HL-60/S4 (cell line): ENCODE data around the gene KRTAP4-5.
"Not testable (repeated sequence)": the region's sequence is repeated elsewhere in the genome, so short reads cannot be mapped to it uniquely, and the experiment has no call there.

Source experiments
- in situ Hi-C: fragments of 300-500 bp; cut with MboI; formaldehyde crosslinking; loops from 2 replicates; pipeline ENCODE4 v1.14.3; 2022; ENCODE audit warnings: low sequenced_read_pairs

Gene KRTAP4-5

DNA sequence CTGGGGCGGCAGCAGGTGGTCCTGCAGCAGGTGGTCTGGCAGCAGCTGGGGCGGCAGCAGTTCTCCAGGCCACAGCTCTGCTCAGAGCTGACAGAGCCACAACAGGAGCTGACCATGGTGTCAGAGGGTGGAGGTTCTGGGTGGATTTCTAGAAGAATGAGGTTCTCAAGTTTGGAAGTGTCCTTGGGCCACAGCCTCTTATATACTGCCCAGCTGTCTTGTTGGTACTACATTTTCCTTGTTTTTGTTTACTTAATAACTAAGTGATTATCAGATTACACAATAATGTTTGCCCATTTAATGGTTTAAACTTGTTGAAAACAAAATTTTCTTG is at the start of gene KRTAP4-5:
Gene KRTAP4-5 (minus strand): TSS at position 174 of the 334 bp plus-strand sequence. CDS start 58 bp downstream, at position 116.
- in situ Hi-C loops: no loop called here

DNA sequence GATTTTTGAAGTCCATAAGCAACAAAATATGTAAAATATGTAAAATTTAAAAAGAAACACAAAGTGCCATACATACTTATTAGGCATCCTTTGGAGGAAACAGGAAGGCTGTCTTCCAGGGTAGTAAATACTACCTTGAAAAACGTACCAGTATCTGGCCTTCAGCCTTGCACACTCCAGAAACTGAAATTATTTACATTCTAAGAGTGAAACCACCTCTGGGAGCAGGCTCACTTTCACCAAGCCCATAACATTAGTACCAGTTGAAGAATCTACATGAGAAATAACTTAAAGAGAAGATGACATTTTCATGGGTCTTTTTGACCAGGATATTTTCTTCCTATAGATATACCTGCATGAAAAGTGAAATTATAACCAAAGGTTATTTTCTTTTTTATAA is 46.4 kb upstream of the KRTAP4-5 start:
- in situ Hi-C loops: no loop called here

- in situ Hi-C loops: no loop called here
Measured at GRCh38 chr17:41190328-41190727, 40.7 kb upstream of the KRTAP4-5 start.

DNA sequence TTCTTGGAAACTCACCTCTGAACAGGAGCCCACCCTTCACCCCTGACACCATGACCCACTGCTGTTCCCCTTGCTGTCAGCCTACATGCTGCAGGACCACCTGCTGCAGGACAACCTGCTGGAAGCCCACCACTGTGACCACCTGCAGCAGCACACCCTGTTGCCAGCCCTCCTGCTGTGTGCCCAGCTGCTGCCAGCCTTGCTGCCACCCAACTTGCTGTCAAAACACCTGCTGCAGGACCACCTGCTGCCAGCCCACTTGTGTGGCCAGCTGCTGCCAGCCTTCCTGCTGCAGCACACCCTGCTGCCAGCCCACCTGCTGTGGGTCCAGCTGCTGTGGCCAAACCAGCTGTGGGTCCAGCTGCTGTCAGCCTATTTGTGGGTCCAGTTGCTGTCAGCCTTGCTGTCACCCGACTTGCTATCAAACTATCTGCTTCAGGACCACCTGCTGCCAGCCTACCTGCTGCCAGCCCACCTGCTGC is 40.3 kb upstream of the KRTAP4-5 start, which contains the start of gene KRTAP9-1:
Gene KRTAP9-1 (plus strand): TSS at position 51 of the 482 bp plus-strand sequence. CDS start 0 bp downstream, at position 51.
- in situ Hi-C loops: not testable (repeated sequence)

DNA sequence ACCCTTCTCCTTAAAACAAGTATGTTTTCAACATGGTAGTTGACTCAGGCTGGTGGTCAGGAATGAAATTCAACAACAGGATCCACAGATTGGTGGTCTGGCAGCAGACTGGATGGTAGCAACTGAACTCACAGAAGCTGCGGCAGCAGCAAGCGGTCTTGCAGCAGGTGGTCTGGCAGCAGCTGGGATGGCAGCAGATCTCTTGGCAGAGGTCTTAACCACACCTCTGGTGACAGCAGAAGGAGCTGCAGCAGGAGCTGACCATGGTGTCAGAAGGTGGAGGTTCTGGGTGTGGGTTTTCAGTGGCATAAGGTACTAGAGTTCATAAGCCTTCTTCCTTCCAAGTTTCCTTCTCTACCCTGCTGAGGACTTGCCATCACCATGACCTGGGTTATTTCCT is 37.2 kb upstream of the KRTAP4-5 start:
- in situ Hi-C loops: no loop called here

GRCh38 chr17:41185001-41185400 is 35.4 kb upstream of the KRTAP4-5 start:
- in situ Hi-C loops: no loop called here

DNA sequence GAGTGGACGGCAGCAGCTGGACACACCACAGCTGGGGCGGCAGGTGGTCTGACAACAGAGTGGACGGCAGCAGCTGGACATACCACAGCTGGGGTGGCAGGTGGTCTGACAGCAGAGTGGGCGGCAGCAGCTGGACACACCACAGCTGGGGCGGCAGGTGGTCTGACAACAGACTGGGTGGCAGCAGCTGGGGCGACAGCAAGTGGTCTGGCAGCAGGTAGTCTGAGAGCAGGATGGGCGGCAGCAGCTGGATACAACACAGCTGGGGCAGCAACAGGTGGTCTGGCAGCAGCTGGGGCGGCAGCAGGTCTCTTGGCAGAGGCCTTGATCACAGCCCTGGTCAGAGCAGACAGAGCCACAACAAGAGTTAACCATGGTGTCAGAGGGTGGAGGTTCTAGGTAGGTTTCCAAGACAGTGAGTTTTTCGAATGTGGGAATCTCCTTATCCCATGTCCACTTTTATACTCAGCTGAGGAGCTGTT is 34.9 kb upstream of the KRTAP4-5 start, which contains the start of gene KRTAP4-1:
Gene KRTAP4-1 (minus strand): TSS at position 432 of the 482 bp plus-strand sequence. CDS start 57 bp downstream, at position 375.
- in situ Hi-C loops: no loop called here

DNA sequence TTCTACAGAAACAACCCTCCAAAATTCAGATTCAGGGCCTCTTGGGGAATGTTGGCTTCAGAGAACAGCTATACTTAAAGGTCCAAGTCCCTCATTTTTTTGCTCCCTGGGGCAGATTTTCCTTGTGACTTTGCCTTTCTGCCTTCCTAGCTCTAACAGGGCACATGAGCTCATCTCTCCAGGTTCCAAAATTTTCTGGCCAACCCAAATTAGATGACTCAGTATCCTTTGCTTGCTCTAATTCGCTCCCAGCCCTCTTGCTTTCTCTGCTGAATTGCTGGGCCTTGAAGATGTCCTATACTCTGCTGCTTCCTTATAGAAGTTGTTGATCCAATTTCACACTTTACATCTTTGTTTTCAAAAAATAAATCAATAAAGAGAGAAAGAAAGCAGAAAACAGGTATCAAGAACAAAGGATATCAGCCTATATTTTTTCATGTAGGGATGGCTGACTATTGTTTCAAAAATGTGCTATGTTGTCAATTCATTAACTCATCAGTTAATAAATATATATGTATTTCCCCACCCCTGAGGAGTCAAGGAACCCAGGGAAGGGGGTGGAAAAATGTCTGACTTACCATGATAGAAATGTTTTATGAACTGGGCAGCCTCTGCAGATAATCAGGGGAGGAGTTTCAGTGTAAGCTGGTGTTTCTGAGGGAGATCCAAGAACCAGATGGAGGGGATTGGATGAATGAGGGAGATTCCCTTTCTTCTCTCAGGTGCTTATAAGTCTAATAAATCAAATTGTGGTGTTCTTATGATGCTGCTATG is 29.4 kb upstream of the KRTAP4-5 start:
- in situ Hi-C loops: no loop called here

- in situ Hi-C loops: no loop called here
Measured at GRCh38 chr17:41178341-41178740, 28.7 kb upstream of the KRTAP4-5 start.

GRCh38 chr17:41177727-41178271 is 28.2 kb upstream of the KRTAP4-5 start, which contains the start of gene KRTAP4-2:
Gene KRTAP4-2 (minus strand): TSS chr17:41178221. CDS start chr17:41178164, 57 bp downstream.
- in situ Hi-C loops: no loop called here

- in situ Hi-C loops: no loop called here
Measured at GRCh38 chr17:41176744-41177387, 27.2 kb upstream of the KRTAP4-5 start.

DNA sequence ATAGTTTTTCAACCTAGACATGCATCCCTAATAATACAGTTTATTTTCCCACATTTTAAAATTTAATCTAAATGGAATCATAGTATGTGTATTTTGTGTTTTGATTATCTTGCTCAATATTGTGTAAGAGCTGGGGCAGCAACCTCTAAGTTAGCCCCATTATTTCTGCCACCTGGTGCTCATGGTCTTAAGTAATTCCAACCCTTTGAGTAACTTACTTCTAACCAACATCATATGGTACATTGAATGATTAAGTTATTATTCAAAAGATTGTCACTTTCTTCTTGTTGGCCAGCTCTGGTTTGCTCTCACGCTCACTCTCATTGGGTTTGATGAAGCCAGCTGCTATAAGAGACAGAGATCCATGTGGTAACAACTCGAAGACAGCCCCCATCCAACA is 22.3 kb upstream of the KRTAP4-5 start:
- in situ Hi-C loops: no loop called here

GRCh38 chr17:41168121-41168520 is 18.5 kb upstream of the KRTAP4-5 start, which contains the start of gene KRTAP4-3:
Gene KRTAP4-3 (minus strand): TSS chr17:41168221. CDS start chr17:41168172, 49 bp downstream.
- in situ Hi-C loops: no loop called here

DNA sequence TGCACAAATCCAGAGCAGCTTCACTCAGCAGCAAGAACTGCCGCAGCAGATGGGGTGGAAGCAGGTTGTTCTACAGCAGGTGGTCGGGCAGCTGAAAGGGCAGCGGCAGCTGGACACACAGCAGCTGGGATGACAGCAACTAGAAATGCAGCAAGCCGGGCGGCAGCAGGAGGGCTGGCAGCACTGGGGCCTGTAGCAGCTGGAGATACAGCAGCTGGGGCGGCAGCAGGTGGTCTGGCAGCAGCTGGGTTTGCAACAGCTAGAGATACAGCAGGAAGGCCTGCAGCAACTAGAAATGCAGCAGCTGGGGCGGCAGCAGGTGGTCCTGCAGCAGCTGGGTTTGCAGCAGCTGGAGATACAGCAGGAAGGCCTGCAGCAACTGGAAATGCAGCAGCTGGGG is 17.9 kb upstream of the KRTAP4-5 start:
- in situ Hi-C loops: no loop called here

DNA sequence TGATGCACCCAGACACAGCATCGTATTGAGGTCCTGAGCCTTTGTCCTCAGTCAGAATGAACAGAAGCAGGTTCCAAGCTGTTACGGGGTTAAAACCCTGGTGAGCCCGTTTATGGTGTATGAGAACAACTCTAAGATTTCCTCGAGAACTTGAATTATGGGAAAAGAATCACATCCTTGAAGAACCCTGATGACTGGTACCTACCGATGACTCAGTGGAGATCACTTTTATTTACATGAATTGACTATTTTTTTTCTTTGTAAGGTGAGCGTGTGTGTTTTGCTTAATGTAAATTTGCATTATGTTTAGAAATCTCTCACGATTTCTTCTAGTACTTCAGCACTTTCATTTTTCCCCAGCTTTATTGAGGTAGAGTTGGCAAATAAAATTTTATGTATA is 14.2 kb upstream of the KRTAP4-5 start:
- in situ Hi-C loops: no loop called here

DNA sequence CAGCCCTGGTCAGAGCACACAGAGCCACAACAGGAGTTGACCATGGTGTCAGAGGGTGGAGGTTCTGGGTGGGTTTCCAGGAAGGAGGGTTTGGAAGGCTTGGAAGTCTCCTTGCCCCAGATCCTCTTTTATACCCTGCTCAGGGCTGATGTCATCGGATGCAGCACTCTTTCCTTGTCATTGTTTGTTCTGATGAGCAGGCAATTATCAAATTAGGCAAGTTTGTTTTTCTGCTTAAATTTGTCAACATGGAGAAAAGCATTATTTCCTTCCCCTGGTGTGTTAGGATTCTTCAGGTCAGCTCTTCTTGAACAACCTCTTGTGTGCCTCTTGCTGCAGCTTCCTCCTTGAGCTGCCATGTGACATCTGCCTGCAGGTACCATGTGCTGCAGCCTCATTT is 11.0 kb upstream of the KRTAP4-5 start, which contains the start of gene KRTAP4-4:
Gene KRTAP4-4 (minus strand): TSS at position 101 of the 400 bp plus-strand sequence. CDS start 57 bp downstream, at position 44.
- in situ Hi-C loops: no loop called here

DNA sequence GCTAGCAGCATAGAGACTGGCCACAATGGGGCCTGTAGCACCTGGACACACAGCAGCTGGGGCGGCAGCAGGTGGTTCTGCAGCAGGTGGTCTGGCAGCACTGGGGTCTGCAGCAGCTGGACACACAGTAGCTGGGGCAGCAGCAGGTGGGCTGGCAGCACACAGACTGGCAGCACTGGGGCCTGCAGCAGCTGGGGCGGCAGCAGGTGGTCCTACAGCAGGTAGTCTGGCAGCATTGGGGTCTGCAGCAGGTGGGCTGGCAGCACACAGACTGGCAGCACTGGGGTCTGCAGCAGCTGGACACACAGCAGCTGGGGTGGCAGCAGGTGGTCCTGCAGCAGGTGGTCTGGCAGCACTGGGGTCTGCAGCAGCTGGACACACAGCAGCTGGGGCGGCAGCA is 10.6 kb upstream of the KRTAP4-5 start:
- in situ Hi-C loops: not testable (repeated sequence)

DNA sequence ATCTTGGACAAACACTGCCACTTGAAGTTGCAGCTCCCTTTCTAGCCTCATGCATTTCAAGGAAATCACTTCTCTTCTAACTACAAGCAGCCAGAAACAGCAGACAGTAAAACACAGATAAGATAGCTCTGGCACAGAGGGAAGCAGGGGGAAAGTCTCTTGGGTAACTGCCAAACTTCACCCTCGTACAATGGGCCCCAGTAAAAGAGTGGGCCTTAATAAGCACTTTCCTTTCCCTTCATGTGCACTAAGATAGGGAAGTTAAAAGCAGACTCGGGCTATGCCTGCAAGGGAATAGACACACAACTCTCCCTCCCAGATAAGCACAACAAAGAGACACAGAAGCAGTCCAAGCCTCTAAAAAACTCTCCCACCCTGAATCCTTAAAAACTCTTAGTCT is 4.2 kb upstream of the KRTAP4-5 start:
- in situ Hi-C loops: no loop called here

- in situ Hi-C loops: no loop called here
Measured at GRCh38 chr17:41151525-41151924, 1.9 kb upstream of the KRTAP4-5 start.

- in situ Hi-C loops: no loop called here
Measured at GRCh38 chr17:41150026-41150425, 401 bp upstream of the KRTAP4-5 start.

DNA sequence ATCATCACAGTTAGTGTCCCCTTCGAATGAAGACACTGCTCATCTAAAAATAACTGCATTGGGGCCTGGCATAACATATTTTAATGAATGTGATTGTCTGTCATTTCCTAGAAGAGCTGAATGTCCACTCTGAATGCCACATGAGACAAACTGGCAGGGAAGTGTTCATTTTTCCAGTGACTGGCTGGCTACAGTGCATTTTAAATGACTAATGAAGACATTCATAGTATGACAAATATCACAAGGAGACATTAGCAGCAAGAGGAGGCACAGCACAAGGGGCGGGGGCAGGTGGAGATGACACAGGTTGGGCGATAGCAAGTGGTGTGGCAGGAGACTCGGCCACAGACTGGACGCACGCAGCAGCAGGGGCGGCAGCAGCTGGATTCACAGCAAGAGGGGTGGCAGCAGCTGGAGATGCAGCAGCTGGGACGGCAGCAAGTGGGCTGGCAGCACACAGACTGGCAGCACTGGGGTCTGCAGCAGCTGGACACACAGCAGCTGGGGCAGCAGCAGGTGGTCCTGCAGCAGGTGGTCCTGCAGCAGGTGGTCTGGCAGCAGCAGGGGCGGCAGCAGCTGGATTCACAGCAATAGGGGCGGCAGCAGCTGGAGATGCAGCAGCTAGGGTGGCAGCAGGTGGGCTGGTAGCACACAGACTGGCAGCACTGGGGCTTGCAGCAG is 514 bp downstream of the KRTAP4-5 start:
- in situ Hi-C loops: not testable (repeated sequence)
